T-helper 1 cell treated with Interleukin-12 subunit alpha and Interleukin-12 subunit beta and Interleukin-4 antibody, amounts not matched to agents 30 μg/mL and 1 μg/mL, for 36 hours (primary cell): ENCODE data around the gene STAB2.

Experiments used
- H3K27ac Mint-ChIP-seq: one replicate; pipeline ENCODE4 v1.8.0; 2021; ENCODE audit warnings: mild to moderate bottlenecking, mixed read lengths
- H3K27me3 Mint-ChIP-seq: one replicate; pipeline ENCODE4 v1.8.0; 2021; ENCODE audit warnings: low read depth, mixed read lengths
- H3K36me3 Mint-ChIP-seq: one replicate; pipeline ENCODE4 v1.8.0; 2021; ENCODE audit warnings: low read depth, mixed read lengths
- H3K4me1 Mint-ChIP-seq: one replicate; pipeline ENCODE4 v1.8.0; 2021; ENCODE audit warnings: low read depth, mixed read lengths
- H3K4me3 Mint-ChIP-seq: one replicate; pipeline ENCODE4 v1.8.0; 2021; ENCODE audit warnings: mild to moderate bottlenecking, moderate library complexity, mixed read lengths
- H3K9me3 Mint-ChIP-seq: one replicate; pipeline ENCODE4 v1.8.0; 2021; ENCODE audit warnings: mixed read lengths

The STAB2 gene

GRCh38 chr12:103743788-103744187 is 156.7 kb downstream of the STAB2 start:
- Mint-ChIP-seq H3K4me1 (no peaks in the 10 kb centered on the region), H3K9me3 (no peaks in the 10 kb centered on the region), H3K27ac (no peak overlapping the region), H3K27me3 (peaks cover 4% of the 10 kb centered on the region), H3K36me3 (no peaks in the 10 kb centered on the region), H3K4me3 (no peak overlapping the region)

- Mint-ChIP-seq H3K9me3 (no peaks in the 10 kb centered on the region), H3K27ac (no peak overlapping the region), H3K36me3 (no peaks in the 10 kb centered on the region), H3K27me3 (peaks cover 2% of the 10 kb centered on the region), H3K4me3 (no peak overlapping the region), H3K4me1 (no peaks in the 10 kb centered on the region)
Observed at GRCh38 chr12:103745962-103746361, 158.9 kb downstream of the STAB2 start.

- Mint-ChIP-seq H3K27me3 (peaks cover 10% of the 10 kb centered on the region), H3K9me3 (no peaks in the 10 kb centered on the region), H3K27ac (no peak overlapping the region), H3K4me1 (no peaks in the 10 kb centered on the region), H3K36me3 (no peaks in the 10 kb centered on the region), H3K4me3 (no peak overlapping the region)
Observed at GRCh38 chr12:103748002-103748401, 160.9 kb downstream of the STAB2 start.

DNA sequence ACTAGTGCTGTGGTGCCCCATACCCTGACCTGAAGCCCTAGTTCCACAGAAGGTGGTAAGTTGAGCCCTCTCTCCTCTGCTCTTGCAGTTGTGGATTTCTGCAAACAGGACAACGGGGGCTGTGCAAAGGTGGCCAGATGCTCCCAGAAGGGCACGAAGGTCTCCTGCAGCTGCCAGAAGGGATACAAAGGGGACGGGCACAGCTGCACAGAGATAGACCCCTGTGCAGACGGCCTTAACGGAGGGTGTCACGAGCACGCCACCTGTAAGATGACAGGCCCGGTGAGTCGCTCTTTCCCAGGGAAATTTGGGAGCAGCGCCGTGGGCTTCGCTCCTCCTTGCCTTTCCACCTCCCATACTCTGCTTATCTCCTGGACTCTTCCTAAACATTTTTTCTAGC is 161.8 kb downstream of the STAB2 start:
- Mint-ChIP-seq H3K27ac (no peak overlapping the region), H3K4me1 (no peaks in the 10 kb centered on the region), H3K36me3 (no peaks in the 10 kb centered on the region), H3K9me3 (no peaks in the 10 kb centered on the region), H3K4me3 (no peak overlapping the region), H3K27me3 (peaks cover 10% of the 10 kb centered on the region)

DNA sequence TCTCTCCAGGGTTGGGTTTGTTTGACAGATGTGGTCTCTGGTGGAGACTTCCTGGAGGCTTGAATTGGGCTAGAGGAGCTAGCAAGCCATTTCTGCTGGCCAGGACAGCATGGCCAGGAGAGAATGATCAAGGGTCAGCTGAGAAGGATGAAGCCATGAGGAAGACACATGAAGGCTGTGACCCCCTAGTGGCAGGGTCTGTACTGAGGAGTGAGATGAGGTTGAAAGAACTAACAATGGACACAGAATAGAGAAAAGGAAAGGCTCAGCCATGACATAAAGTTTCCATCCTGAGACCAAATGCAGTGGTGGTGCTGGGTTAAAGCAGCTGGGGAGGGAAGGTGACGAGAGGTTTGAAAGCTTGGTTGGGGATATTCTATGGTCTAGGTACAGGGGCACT is 164.1 kb downstream of the STAB2 start:
- Mint-ChIP-seq H3K27me3 (peaks cover 10% of the 10 kb centered on the region), H3K27ac (no peak overlapping the region), H3K36me3 (no peaks in the 10 kb centered on the region), H3K4me3 (no peak overlapping the region), H3K4me1 (no peaks in the 10 kb centered on the region), H3K9me3 (no peaks in the 10 kb centered on the region)

GRCh38 chr12:103751600-103751999 is 164.5 kb downstream of the STAB2 start:
- Mint-ChIP-seq H3K27me3 (peaks cover 10% of the 10 kb centered on the region), H3K4me3 (no peak overlapping the region), H3K27ac (no peak overlapping the region), H3K9me3 (no peaks in the 10 kb centered on the region), H3K36me3 (no peaks in the 10 kb centered on the region), H3K4me1 (no peaks in the 10 kb centered on the region)

GRCh38 chr12:103755425-103755824 is 168.4 kb downstream of the STAB2 start:
- no peaks in the 10 kb centered on the region for H3K4me1 Mint-ChIP-seq
- H3K27ac Mint-ChIP-seq, result no peak overlapping the region
- H3K27me3 Mint-ChIP-seq, result peaks cover 10% of the 10 kb centered on the region
- H3K9me3 Mint-ChIP-seq, result no peaks in the 10 kb centered on the region
- H3K36me3 Mint-ChIP-seq, result no peaks in the 10 kb centered on the region
- no peak overlapping the region for H3K4me3 Mint-ChIP-seq

DNA sequence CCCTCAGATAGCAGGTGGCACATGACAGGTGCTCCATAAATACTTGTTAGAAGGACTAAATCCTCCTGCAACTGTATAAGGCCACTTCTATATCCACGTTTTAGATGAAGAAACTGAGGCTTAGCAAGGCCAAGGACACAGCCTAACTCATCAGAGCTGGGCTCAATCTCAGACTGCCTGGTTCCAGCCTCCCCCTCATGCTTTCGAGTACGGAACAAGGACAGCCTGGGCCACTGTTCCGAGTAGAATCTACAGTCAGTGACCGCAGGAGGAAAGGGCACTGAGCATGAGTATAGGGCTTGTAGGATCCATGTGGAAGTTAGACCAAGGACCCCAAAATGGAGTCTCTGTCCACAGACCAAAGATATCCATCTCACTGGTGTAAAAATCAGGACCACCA is 169.4 kb downstream of the STAB2 start:
- Mint-ChIP-seq H3K36me3 (no peaks in the 10 kb centered on the region), H3K27ac (no peak overlapping the region), H3K27me3 (peaks cover 7% of the 10 kb centered on the region), H3K9me3 (no peaks in the 10 kb centered on the region), H3K4me1 (no peaks in the 10 kb centered on the region), H3K4me3 (no peak overlapping the region)

DNA sequence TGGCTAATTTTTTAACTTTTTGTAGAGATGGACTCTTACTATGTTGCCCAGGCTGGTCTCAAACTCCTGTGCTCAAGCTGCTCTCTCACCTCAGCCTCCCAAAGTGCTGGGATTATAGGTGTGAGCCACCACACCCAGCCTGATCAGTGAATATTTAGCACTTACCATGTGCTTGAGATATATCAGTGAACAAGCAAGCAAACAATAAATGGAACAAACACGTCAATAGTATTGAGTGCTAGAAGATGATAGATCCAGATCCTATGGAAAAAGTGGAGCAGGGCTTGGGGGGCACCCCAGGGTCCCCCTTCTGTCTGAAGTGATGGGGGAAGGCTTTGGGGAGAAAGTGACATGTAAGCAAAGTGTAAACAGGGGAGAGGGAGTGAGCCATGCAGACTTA is 170.2 kb downstream of the STAB2 start:
- no peak overlapping the region for H3K4me3 Mint-ChIP-seq
- no peaks in the 10 kb centered on the region for H3K9me3 Mint-ChIP-seq
- peaks cover 4% of the 10 kb centered on the region for H3K27me3 Mint-ChIP-seq
- no peak overlapping the region for H3K27ac Mint-ChIP-seq
- H3K36me3 Mint-ChIP-seq, result no peaks in the 10 kb centered on the region
- H3K4me1 Mint-ChIP-seq, result no peaks in the 10 kb centered on the region

GRCh38 chr12:103758310-103759089 is 171.4 kb downstream of the STAB2 start:
- H3K9me3 Mint-ChIP-seq, result no peaks in the 10 kb centered on the region
- H3K36me3 Mint-ChIP-seq, result no peaks in the 10 kb centered on the region
- no peak overlapping the region for H3K27ac Mint-ChIP-seq
- H3K27me3 Mint-ChIP-seq, result no peaks in the 10 kb centered on the region
- H3K4me1 Mint-ChIP-seq, result no peaks in the 10 kb centered on the region
- no peak overlapping the region for H3K4me3 Mint-ChIP-seq

DNA sequence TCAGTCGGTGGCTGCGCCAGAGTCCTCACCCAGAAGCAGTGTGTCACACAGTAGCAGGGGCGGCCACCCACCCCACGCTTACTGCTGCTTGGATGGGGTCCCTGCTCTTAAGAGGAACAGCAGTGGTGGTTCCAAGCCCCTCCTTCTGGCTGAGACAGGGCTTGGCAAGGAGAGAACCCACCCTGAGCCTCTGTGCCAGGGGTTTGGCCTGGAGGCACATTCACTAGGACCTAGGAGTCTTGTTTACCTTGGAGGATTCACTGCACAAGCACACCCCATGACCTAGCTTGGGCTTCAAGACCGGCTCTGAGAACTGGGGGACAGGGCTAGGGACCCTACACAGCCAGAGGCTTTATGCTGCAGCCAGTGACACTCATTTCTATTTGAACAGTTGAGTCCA is 175.4 kb downstream of the STAB2 start:
- Mint-ChIP-seq H3K36me3 (no peaks in the 10 kb centered on the region), H3K27me3 (no peaks in the 10 kb centered on the region), H3K9me3 (no peaks in the 10 kb centered on the region)

GRCh38 chr12:103765322-103765721 is 178.2 kb downstream of the STAB2 start:
- H3K27me3 Mint-ChIP-seq, result no peaks in the 10 kb centered on the region
- H3K4me1 Mint-ChIP-seq, result no peaks in the 10 kb centered on the region
- H3K9me3 Mint-ChIP-seq, result no peaks in the 10 kb centered on the region
- no peak overlapping the region for H3K4me3 Mint-ChIP-seq
- H3K27ac Mint-ChIP-seq, result no peak overlapping the region
- no peaks in the 10 kb centered on the region for H3K36me3 Mint-ChIP-seq

More for the DNA sequence above, 175.4 kb downstream of the STAB2 start:
- Mint-ChIP-seq H3K4me3 (no peak overlapping the region), H3K4me1 (no peaks in the 10 kb centered on the region), H3K27ac (no peak overlapping the region)

DNA sequence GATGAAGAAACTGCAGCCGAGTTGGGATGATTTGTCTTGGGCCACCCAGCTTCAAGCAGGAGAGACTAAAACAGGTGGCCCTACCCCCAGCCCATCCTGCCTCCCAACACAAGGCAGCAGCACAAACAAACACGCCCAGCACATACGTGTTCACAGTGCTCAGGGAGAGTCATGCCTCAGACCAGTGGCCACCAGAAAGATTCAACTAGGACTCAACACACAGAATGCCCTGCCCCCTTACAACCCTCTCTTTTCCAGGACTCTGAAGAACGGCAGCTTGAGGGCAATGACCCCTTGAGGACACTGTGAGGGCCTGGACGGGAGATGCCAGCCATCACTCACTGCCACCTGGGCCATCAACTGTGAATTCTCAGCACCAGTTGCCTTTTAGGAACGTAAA is 179.0 kb downstream of the STAB2 start:
- Mint-ChIP-seq H3K4me3 (no peak overlapping the region), H3K9me3 (no peaks in the 10 kb centered on the region), H3K27ac (no peak overlapping the region), H3K4me1 (no peaks in the 10 kb centered on the region), H3K27me3 (no peaks in the 10 kb centered on the region), H3K36me3 (no peaks in the 10 kb centered on the region)

DNA sequence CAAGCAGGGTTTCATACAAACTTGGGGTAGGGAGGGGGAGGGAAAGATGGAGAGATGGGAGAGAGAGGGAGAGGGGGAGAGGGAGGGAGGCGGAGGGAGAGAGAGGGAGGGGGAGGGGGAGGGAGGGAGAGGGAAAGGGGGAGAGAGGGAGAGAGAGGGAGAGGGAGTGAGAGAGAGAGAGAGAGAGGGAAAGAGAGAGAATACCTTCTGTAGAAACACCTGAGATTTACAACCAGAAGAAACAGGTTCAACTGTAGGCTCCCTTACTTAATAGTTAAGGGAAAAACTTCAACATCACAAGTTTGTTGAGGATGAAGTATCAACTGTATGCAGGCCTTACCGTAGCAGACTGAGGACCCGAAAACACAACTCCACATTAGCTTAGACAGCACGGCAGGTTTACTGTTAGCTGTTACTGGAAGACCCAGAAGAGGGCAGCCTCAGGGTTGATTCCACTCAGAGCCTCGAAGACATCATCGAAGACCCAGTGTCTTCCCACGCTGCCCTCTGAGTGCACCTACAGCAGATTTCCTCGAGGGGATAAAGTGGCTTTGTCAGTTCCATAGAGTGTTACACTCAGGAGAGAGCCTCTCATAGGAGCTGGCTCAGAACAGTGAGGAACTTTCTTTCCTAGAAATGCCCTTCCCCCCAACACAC is 181.5 kb downstream of the STAB2 start:
- H3K4me1 Mint-ChIP-seq, result no peaks in the 10 kb centered on the region
- no peaks in the 10 kb centered on the region for H3K9me3 Mint-ChIP-seq
- H3K4me3 Mint-ChIP-seq, result no peak overlapping the region
- H3K36me3 Mint-ChIP-seq, result no peaks in the 10 kb centered on the region
- H3K27ac Mint-ChIP-seq, result no peak overlapping the region
- no peaks in the 10 kb centered on the region for H3K27me3 Mint-ChIP-seq

DNA sequence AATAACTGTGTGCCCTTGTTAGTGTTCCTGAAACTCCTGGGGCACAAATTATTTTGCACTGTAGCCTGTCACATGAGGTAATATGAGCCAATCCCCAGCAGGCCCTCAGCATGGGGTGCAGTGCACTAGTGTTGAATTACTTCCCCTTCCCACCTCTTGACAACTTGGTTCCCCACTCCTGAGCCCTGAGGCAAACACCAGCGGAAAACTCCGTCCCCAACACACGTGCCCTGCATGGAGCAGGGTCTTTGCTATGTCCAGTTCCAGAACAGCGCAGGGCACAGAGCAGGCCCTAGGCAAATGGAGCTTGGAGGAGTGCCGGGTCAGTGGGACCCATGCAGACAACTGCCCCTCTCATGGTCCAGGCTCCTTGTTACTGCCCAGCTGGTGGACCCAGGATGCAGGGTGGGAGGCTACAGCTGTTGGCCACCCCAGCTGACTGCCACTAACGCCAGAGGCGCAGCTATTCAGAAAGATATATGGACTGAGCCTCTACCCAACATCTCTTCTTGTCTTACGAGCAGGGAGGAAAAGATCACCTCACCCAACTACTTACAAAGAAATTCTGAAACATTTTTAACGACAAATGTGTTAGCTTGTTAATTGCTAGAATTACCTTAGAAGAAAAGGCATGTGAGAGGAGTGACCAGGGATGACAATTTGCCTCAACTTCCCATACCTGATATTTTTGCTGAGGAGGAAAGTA is 182.3 kb downstream of the STAB2 start:
- Mint-ChIP-seq H3K4me1 (no peaks in the 10 kb centered on the region), H3K4me3 (no peak overlapping the region), H3K27ac (no peak overlapping the region), H3K9me3 (no peaks in the 10 kb centered on the region), H3K36me3 (no peaks in the 10 kb centered on the region), H3K27me3 (no peaks in the 10 kb centered on the region)
